Lower lobe of right lung (tissue), 2 donors: ENCODE data around the gene UVRAG. TPM values are rescaled to one million over a fixed set of nuclear protein-coding genes. Genes with fewer than 3 reads are reported as not detected.
A peak's percentile ranks its signal among the peaks of the same experiment; 100 is the strongest.

Experiments
- ATAC-seq, 2 donors: fragments of 200-7000 bp; cut with Tn5 transposase; one replicate each; pipeline ENCODE4 v1.9.1; 2020 to 2022; ENCODE audit warnings: mild to moderate bottlenecking in 2 of 2, moderate library complexity in 2 of 2
- DNase-seq: peaks from one replicate; pipeline ENCODE4 v3.0.0-alpha.2; 2020
- H3K27ac ChIP-seq: fragments of 200-600 bp; one replicate; pipeline ENCODE4 v1.8.0; 2022
- H3K27me3 ChIP-seq: fragments of 200-600 bp; one replicate; pipeline ENCODE4 v1.8.0; 2022; ENCODE audit warnings: low read depth
- H3K36me3 ChIP-seq: fragments of 200-600 bp; one replicate; pipeline ENCODE4 v1.8.0; 2022; ENCODE audit warnings: mild to moderate bottlenecking
- H3K4me1 ChIP-seq: fragments of 200-600 bp; one replicate; pipeline ENCODE4 v1.8.0; 2022
- H3K4me3 ChIP-seq: fragments of 200-600 bp; one replicate; pipeline ENCODE4 v1.8.0; 2022; ENCODE audit warnings: mild to moderate bottlenecking
- H3K9me3 ChIP-seq: fragments of 200-600 bp; one replicate; pipeline ENCODE4 v1.8.0; 2022
- CTCF ChIP-seq: fragments of 200-600 bp; IDR thresholded peaks from one replicate; pipeline ENCODE4 v1.8.0; 2022; ENCODE audit warnings: antibody characterized with exemption, mild to moderate bottlenecking
- intact Hi-C: fragments of 100-400 bp; cut with DNase I; formaldehyde crosslinking; loops from one replicate; pipeline ENCODE4 v1.11.0; 2022
- total RNA-seq: library from RNA; stranded (reverse); fragmentation: NEBNext Ultra II Directional; extraction: Animal tissue kit (Norgen Biotek cat#: 25700); gene quantifications from one replicate; pipeline ENCODE4 v1.2.1, GENCODE V29; 2021
- donor health status: DM: no; HTN: yes; CAD: no; lungs with severe emphysema.

UVRAG gene
- total RNA-seq, 1 donor from 2014 or later, result 36.0 TPM

GRCh38 chr11:75855206-75855605, 40.2 kb downstream of the UVRAG start:
- no peak overlapping the region for H3K4me3 ChIP-seq
- H3K27me3 ChIP-seq, result no peaks in the 10 kb centered on the region
- ATAC-seq (no peak), DNase-seq (no peak)
- no peaks in the 10 kb centered on the region for H3K9me3 ChIP-seq
- no peaks in the 10 kb centered on the region for H3K36me3 ChIP-seq
- H3K27ac ChIP-seq, result no peak overlapping the region
- intact Hi-C loops, result no loop called here
- peaks cover 29% of the 10 kb centered on the region for H3K4me1 ChIP-seq
- TF ChIP-seq CTCF, result no peak

- H3K4me3 ChIP-seq, result no peak overlapping the region
- intact Hi-C loops, result no loop called here
- peaks cover 14% of the 10 kb centered on the region for H3K4me1 ChIP-seq
- no peak for TF ChIP-seq CTCF
- no peak for ATAC-seq
- no peaks in the 10 kb centered on the region for H3K27me3 ChIP-seq
- no peaks in the 10 kb centered on the region for H3K9me3 ChIP-seq
- no peak for DNase-seq
- H3K27ac ChIP-seq, result no peak overlapping the region
- no peaks in the 10 kb centered on the region for H3K36me3 ChIP-seq
These were observed 41.9 kb downstream of the UVRAG start for GRCh38 chr11:75856912-75857311.

- no peak for TF ChIP-seq CTCF
- Histone ChIP-seq H3K4me1 (peaks cover 14% of the 10 kb centered on the region), H3K36me3 (no peaks in the 10 kb centered on the region), H3K4me3 (no peak overlapping the region), H3K9me3 (no peaks in the 10 kb centered on the region), H3K27me3 (no peaks in the 10 kb centered on the region), H3K27ac (no peak overlapping the region)
- ATAC-seq (no peak), DNase-seq (no peak)
- intact Hi-C loops, result no loop called here
These were observed 43.0 kb downstream of the UVRAG start for GRCh38 chr11:75858042-75858441.

GRCh38 chr11:75858613-75859012, 43.6 kb downstream of the UVRAG start:
- H3K27me3 ChIP-seq, result no peaks in the 10 kb centered on the region
- H3K36me3 ChIP-seq, result no peaks in the 10 kb centered on the region
- H3K4me1 ChIP-seq, result peaks cover 14% of the 10 kb centered on the region
- no peaks in the 10 kb centered on the region for H3K9me3 ChIP-seq
- no peak for DNase-seq
- intact Hi-C loops, result no loop called here
- peak overlapping the region; percentile 33 for H3K27ac ChIP-seq
- peak; percentile 54 to 82 for ATAC-seq
- no peak for TF ChIP-seq CTCF
- H3K4me3 ChIP-seq, result no peak overlapping the region

- no peaks in the 10 kb centered on the region for H3K36me3 ChIP-seq
- no peak for ATAC-seq
- no peak for TF ChIP-seq CTCF
- H3K27ac ChIP-seq, result no peak overlapping the region
- H3K27me3 ChIP-seq, result no peaks in the 10 kb centered on the region
- intact Hi-C loops, result no loop called here
- no peaks in the 10 kb centered on the region for H3K9me3 ChIP-seq
- H3K4me3 ChIP-seq, result no peak overlapping the region
- H3K4me1 ChIP-seq, result peaks cover 14% of the 10 kb centered on the region
- DNase-seq, result no peak
These were observed 44.6 kb downstream of the UVRAG start for GRCh38 chr11:75859614-75860013.

- no peak for DNase-seq
- Histone ChIP-seq H3K4me1 (peaks cover 20% of the 10 kb centered on the region), H3K27me3 (no peaks in the 10 kb centered on the region), H3K36me3 (no peaks in the 10 kb centered on the region), H3K4me3 (no peak overlapping the region), H3K27ac (no peak overlapping the region), H3K9me3 (no peaks in the 10 kb centered on the region)
- intact Hi-C loops, result no loop called here
- no peak for ATAC-seq
- no peak for TF ChIP-seq CTCF
These were observed 47.4 kb downstream of the UVRAG start for GRCh38 chr11:75862437-75862836.
